Liver (tissue), 9 donors: ENCODE results near the gene RELT. TPM values are rescaled to one million over a fixed set of nuclear protein-coding genes. Genes with fewer than 3 reads are reported as not detected.

Experiments used
- DNase-seq: peaks from one replicate; pipeline ENCODE4 v3.0.0-alpha.2; 2017; ENCODE audit warnings: low spot score
- H3K27ac ChIP-seq, 2 donors: one replicate each; pipeline ENCODE4 v1.7.0; 2013; ENCODE audit warnings: inconsistent platforms in 2 of 2, low read length in 2 of 2, control low read depth in 1 of 2, low read depth in 1 of 2, mild to moderate bottlenecking in 1 of 2
- H3K27me3 ChIP-seq, 4 donors: one replicate each; pipeline versions ENCODE4 v1.6.1 to v1.7.0; 2013; ENCODE audit warnings: low read length in 3 of 4, inconsistent platforms in 1 of 4, mild to moderate bottlenecking in 1 of 4, moderate library complexity in 1 of 4; ENCODE audit not compliant: control insufficient read depth in 4 of 4, insufficient read depth in 4 of 4
- H3K36me3 ChIP-seq, 4 donors: one replicate each; pipeline versions ENCODE4 v1.6.1 to v1.7.0; 2013; ENCODE audit warnings: low read length in 3 of 4, mild to moderate bottlenecking in 3 of 4, low read depth in 1 of 4, moderate library complexity in 1 of 4; ENCODE audit not compliant: control insufficient read depth in 4 of 4, insufficient read depth in 3 of 4
- H3K4me1 ChIP-seq, 4 donors: one replicate each; pipeline versions ENCODE4 v1.6.1 to v1.7.0; 2013; ENCODE audit warnings: low read length in 3 of 4, mild to moderate bottlenecking in 3 of 4, moderate library complexity in 1 of 4; ENCODE audit not compliant: control insufficient read depth in 4 of 4, insufficient read depth in 4 of 4
- H3K4me3 ChIP-seq, 3 donors: one replicate each; pipeline versions ENCODE4 v1.6.1 to v1.7.0; 2013; ENCODE audit warnings: low read length in 3 of 3, control low read depth in 1 of 3, low read depth in 1 of 3, mild to moderate bottlenecking in 1 of 3
- H3K9ac ChIP-seq, 2 donors: one replicate each; pipeline ENCODE4 v1.7.0; 2013; ENCODE audit warnings: low read length in 2 of 2, mild to moderate bottlenecking in 2 of 2, moderate library complexity in 2 of 2, control low read depth in 1 of 2, low read depth in 1 of 2
- H3K9me3 ChIP-seq, 4 donors: one replicate each; pipeline versions ENCODE4 v1.6.1 to v1.7.0; 2013; ENCODE audit warnings: low read length in 3 of 4; ENCODE audit not compliant: control insufficient read depth in 4 of 4
- EGR1 ChIP-seq, 2 donors: IDR thresholded peaks; 2 replicates each; pipeline ENCODE4 v1.6.1; 2016 to 2018; ENCODE audit warnings: antibody characterized with exemption in 2 of 2, low read depth in 2 of 2
- FOXA1 ChIP-seq: IDR thresholded peaks from 2 replicates; pipeline ENCODE4 v1.6.1; 2016; ENCODE audit warnings: antibody characterized with exemption
- FOXA2 ChIP-seq: IDR thresholded peaks from 2 replicates; pipeline ENCODE4 v1.6.1; 2016; ENCODE audit warnings: antibody characterized with exemption
- GABPA ChIP-seq, 2 donors: IDR thresholded peaks in 1 of 2; conservative IDR thresholded peaks in 1 of 2; 2 replicates each; pipeline ENCODE4 v1.6.1; 2016; ENCODE audit warnings: antibody characterized with exemption in 2 of 2, mild to moderate bottlenecking in 1 of 2, moderate library complexity in 1 of 2
- HNF4A ChIP-seq, 2 donors: conservative IDR thresholded peaks; 2 replicates each; pipeline ENCODE4 v1.6.1; 2016; ENCODE audit warnings: antibody characterized with exemption in 2 of 2, mild to moderate bottlenecking in 2 of 2
- HNF4G ChIP-seq: IDR thresholded peaks from 2 replicates; pipeline ENCODE4 v1.6.1; 2016; ENCODE audit warnings: antibody characterized with exemption
- JUND ChIP-seq, 2 donors: IDR thresholded peaks; 2 replicates each; pipeline ENCODE4 v1.6.1; 2016; ENCODE audit warnings: antibody characterized with exemption in 2 of 2
- NR2F2 ChIP-seq: IDR thresholded peaks from 2 replicates; pipeline ENCODE4 v1.6.1; 2016; ENCODE audit warnings: antibody characterized with exemption
- RAD21 ChIP-seq, 2 donors: IDR thresholded peaks; 2 replicates each; pipeline ENCODE4 v1.6.1; 2016; ENCODE audit warnings: antibody characterized with exemption in 2 of 2, mild to moderate bottlenecking in 2 of 2
- RXRA ChIP-seq, 2 donors: IDR thresholded peaks; 2 replicates each; pipeline ENCODE4 v1.6.1; 2017 to 2018; ENCODE audit warnings: antibody characterized with exemption in 2 of 2, mild to moderate bottlenecking in 1 of 2
- SP1 ChIP-seq: IDR thresholded peaks from 2 replicates; pipeline ENCODE4 v1.6.1; 2018; ENCODE audit warnings: antibody characterized with exemption, mild to moderate bottlenecking
- TAF1 ChIP-seq: conservative IDR thresholded peaks from 2 replicates; pipeline ENCODE4 v1.6.1; 2016; ENCODE audit warnings: antibody characterized with exemption, mild to moderate bottlenecking
- YY1 ChIP-seq: IDR thresholded peaks from 2 replicates; pipeline ENCODE4 v1.6.1; 2016; ENCODE audit warnings: antibody characterized with exemption, mild to moderate bottlenecking
- WGBS: extraction: QIAGEN DNeasy Blood & Tissue Kit; methylation state at CpG from one replicate; pipeline ENCODE4 v1.1.7; 2013; 5-methylcytosine and 5-hydroxymethylcytosine counted together
- polyA plus RNA-seq, 2 donors: library from polyadenylated mRNA; stranded (reverse) in 1 of 2; unstranded in 1 of 2; fragments of 200-250 nt in 1 of 2; fragments of >200 nt in 1 of 2; fragmentation: Nextera tagmentation in 1 of 2; extraction: Ambion mirVana in 1 of 2; gene quantifications; one replicate each; pipeline versions ENCODE4 v1.2.1 to v1.2.3, GENCODE V29; 2013 to 2015
- total RNA-seq, 2 donors: library from RNA; depleted of rRNA; stranded (reverse); fragments of >200 nt; gene quantifications; one replicate each; pipeline ENCODE4 v1.2.3, GENCODE V29; 2014
- TF ChIP-seq, protein P1 (sequence below): IDR thresholded peaks from 2 replicates; pipeline ENCODE4 v1.6.1; 2016; ENCODE audit warnings: antibody characterized with exemption
- TF ChIP-seq, protein P2 (sequence below): IDR thresholded peaks from 2 replicates; pipeline ENCODE4 v1.6.1; 2016; ENCODE audit warnings: antibody characterized with exemption, mild to moderate bottlenecking
- TF ChIP-seq, protein P3 (sequence below): IDR thresholded peaks from 2 replicates; pipeline ENCODE4 v1.6.1; 2016; ENCODE audit warnings: antibody characterized with exemption
- TF ChIP-seq, protein P4 (sequence below): fragments of 150-350 bp; IDR thresholded peaks from 2 replicates; pipeline ENCODE4 v1.5.1; 2017; ENCODE audit warnings: improper control_type of control experiment, low read depth, low read length; ENCODE audit not compliant: missing input control
- TF ChIP-seq, protein P5 (sequence below): IDR thresholded peaks from 2 replicates; pipeline ENCODE4 v1.6.1; 2016; ENCODE audit warnings: antibody characterized with exemption
- donor health status: healthy.
- donor health status: healthy.
- donor health status: healthy.
- donor health status: healthy.
- donor health status: healthy.

Gene RELT
- total and polyA plus RNA-seq, 4 donors = 0.21 to 8.0 (median 2.3) TPM

DNA sequence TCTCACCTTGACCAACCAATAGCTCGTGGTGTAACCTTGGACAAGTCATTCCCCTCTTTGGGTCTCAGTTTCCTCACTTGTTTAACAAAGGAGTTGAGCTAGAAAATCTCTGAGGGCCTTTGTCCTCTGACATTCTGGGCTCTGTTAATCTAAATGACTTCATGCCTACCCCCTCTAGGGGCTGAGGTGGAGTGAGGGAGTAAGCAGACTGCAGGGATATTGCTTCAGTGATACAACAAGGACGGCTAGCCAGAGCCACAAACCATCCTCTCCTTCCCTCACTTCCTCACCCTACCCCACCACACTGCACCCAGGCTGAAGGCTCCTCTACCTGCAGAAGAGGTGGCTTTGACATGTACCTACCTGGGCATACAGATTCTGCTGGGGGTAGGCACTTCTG lies 34.8 kb downstream of the RELT start:
- H3K4me3 ChIP-seq = no peak overlapping the region
- no peaks in the 10 kb centered on the region for H3K9me3 ChIP-seq
- H3K27ac ChIP-seq = no peak overlapping the region
- H3K9ac ChIP-seq = no peak overlapping the region
- no peak for TF ChIP-seq GABPA (IDR thresholded peaks at IDR 0.05 in 1 of 2, conservative IDR thresholded peaks at IDR 0.05 in 1 of 2)
- TF ChIP-seq FOXA1 = no peak
- no peak for TF ChIP-seq EGR1 (IDR thresholded peaks at IDR 0.05; ENCODE audit: low read depth in 2 of 2)
- TF ChIP-seq NR2F2 = no peak
- TF ChIP-seq RAD21 (IDR thresholded peaks at IDR 0.05) = no peak
- TF ChIP-seq TAF1 = no peak
- TF ChIP-seq, protein P1, sequence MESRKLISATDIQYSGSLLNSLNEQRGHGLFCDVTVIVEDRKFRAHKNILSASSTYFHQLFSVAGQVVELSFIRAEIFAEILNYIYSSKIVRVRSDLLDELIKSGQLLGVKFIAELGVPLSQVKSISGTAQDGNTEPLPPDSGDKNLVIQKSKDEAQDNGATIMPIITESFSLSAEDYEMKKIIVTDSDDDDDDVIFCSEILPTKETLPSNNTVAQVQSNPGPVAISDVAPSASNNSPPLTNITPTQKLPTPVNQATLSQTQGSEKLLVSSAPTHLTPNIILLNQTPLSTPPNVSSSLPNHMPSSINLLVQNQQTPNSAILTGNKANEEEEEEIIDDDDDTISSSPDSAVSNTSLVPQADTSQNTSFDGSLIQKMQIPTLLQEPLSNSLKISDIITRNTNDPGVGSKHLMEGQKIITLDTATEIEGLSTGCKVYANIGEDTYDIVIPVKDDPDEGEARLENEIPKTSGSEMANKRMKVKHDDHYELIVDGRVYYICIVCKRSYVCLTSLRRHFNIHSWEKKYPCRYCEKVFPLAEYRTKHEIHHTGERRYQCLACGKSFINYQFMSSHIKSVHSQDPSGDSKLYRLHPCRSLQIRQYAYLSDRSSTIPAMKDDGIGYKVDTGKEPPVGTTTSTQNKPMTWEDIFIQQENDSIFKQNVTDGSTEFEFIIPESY = no peak
- TF ChIP-seq HNF4A (conservative IDR thresholded peaks at IDR 0.05) = no peak
- TF ChIP-seq, protein P2, sequence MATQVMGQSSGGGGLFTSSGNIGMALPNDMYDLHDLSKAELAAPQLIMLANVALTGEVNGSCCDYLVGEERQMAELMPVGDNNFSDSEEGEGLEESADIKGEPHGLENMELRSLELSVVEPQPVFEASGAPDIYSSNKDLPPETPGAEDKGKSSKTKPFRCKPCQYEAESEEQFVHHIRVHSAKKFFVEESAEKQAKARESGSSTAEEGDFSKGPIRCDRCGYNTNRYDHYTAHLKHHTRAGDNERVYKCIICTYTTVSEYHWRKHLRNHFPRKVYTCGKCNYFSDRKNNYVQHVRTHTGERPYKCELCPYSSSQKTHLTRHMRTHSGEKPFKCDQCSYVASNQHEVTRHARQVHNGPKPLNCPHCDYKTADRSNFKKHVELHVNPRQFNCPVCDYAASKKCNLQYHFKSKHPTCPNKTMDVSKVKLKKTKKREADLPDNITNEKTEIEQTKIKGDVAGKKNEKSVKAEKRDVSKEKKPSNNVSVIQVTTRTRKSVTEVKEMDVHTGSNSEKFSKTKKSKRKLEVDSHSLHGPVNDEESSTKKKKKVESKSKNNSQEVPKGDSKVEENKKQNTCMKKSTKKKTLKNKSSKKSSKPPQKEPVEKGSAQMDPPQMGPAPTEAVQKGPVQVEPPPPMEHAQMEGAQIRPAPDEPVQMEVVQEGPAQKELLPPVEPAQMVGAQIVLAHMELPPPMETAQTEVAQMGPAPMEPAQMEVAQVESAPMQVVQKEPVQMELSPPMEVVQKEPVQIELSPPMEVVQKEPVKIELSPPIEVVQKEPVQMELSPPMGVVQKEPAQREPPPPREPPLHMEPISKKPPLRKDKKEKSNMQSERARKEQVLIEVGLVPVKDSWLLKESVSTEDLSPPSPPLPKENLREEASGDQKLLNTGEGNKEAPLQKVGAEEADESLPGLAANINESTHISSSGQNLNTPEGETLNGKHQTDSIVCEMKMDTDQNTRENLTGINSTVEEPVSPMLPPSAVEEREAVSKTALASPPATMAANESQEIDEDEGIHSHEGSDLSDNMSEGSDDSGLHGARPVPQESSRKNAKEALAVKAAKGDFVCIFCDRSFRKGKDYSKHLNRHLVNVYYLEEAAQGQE = no peak
- TF ChIP-seq, protein P3, sequence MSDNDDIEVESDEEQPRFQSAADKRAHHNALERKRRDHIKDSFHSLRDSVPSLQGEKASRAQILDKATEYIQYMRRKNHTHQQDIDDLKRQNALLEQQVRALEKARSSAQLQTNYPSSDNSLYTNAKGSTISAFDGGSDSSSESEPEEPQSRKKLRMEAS = no peak
- no peak for TF ChIP-seq HNF4G
- TF ChIP-seq SP1 = no peak
- H3K4me1 ChIP-seq = no peaks in the 10 kb centered on the region
- WGBS = 90% methylated on average over 2 of the region's 2 CpGs
- DNase-seq = no peak
- H3K36me3 ChIP-seq = peaks cover 0 to 22% (median 12%) of the 10 kb centered on the region in 4 donors
- no peaks in the 10 kb centered on the region for H3K27me3 ChIP-seq

DNA sequence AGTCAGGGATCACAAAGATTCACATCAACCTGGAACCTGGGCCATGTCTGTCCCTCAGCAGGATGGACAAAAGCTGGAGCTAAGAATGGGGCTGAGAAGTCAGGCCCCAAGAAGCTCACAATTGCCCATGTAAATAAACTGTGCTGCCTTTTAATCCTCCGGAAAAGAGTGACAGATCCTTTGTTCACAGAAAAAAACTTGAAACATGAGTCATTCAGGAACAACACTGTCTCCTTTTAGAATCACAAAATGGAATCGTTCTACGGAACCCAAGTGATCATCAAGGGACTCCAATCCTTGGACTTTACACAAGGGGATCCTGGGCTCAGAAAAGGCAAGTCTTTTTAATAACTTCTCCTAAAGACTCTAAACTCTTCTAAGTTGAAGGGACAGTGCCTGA lies 36.1 kb downstream of the RELT start:
- H3K27me3 ChIP-seq = no peaks in the 10 kb centered on the region
- no peak overlapping the region for H3K9ac ChIP-seq
- H3K4me1 ChIP-seq = no peaks in the 10 kb centered on the region
- WGBS = 95% methylated on average over 3 of the region's 3 CpGs
- H3K36me3 ChIP-seq = peaks cover 0 to 18% (median 5%) of the 10 kb centered on the region in 4 donors
- no peak for TF ChIP-seq HNF4G
- TF ChIP-seq, protein P3 = no peak
- TF ChIP-seq RXRA (IDR thresholded peaks at IDR 0.05) = no peak
- TF ChIP-seq, protein P1 = no peak
- no peak for TF ChIP-seq JUND (IDR thresholded peaks at IDR 0.05)
- TF ChIP-seq TAF1 = no peak
- no peak for TF ChIP-seq RAD21 (IDR thresholded peaks at IDR 0.05)
- no peak for TF ChIP-seq HNF4A (conservative IDR thresholded peaks at IDR 0.05)
- TF ChIP-seq, protein P2 = no peak
- no peak for TF ChIP-seq NR2F2
- no peak for TF ChIP-seq YY1
- no peak for TF ChIP-seq FOXA1
- TF ChIP-seq, protein P4, sequence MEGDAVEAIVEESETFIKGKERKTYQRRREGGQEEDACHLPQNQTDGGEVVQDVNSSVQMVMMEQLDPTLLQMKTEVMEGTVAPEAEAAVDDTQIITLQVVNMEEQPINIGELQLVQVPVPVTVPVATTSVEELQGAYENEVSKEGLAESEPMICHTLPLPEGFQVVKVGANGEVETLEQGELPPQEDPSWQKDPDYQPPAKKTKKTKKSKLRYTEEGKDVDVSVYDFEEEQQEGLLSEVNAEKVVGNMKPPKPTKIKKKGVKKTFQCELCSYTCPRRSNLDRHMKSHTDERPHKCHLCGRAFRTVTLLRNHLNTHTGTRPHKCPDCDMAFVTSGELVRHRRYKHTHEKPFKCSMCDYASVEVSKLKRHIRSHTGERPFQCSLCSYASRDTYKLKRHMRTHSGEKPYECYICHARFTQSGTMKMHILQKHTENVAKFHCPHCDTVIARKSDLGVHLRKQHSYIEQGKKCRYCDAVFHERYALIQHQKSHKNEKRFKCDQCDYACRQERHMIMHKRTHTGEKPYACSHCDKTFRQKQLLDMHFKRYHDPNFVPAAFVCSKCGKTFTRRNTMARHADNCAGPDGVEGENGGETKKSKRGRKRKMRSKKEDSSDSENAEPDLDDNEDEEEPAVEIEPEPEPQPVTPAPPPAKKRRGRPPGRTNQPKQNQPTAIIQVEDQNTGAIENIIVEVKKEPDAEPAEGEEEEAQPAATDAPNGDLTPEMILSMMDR = no peak
- TF ChIP-seq, protein P5, sequence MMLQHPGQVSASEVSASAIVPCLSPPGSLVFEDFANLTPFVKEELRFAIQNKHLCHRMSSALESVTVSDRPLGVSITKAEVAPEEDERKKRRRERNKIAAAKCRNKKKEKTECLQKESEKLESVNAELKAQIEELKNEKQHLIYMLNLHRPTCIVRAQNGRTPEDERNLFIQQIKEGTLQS = no peak
- no peak for TF ChIP-seq EGR1 (IDR thresholded peaks at IDR 0.05; ENCODE audit: low read depth in 2 of 2)
- no peak for TF ChIP-seq FOXA2
- no peak for TF ChIP-seq SP1
- H3K27ac ChIP-seq = no peak overlapping the region
- H3K4me3 ChIP-seq = no peak overlapping the region
- DNase-seq = no peak
- no peaks in the 10 kb centered on the region for H3K9me3 ChIP-seq
